Fibroblast of skin of right quadriceps (primary cell): ENCODE measurements around the gene BEST3.
"Not testable (repeated sequence)": the region's sequence is repeated elsewhere in the genome, so short reads cannot be mapped to it uniquely, and the experiment has no call there.

ENCODE experiments used
- DNase-seq: peaks from one replicate; pipeline ENCODE4 v3.0.0-alpha.2; 2013

Gene BEST3

GRCh38 chr12:69687390-69687789 lies 11.7 kb downstream of the BEST3 start:
- DNase-seq: no peak

DNA sequence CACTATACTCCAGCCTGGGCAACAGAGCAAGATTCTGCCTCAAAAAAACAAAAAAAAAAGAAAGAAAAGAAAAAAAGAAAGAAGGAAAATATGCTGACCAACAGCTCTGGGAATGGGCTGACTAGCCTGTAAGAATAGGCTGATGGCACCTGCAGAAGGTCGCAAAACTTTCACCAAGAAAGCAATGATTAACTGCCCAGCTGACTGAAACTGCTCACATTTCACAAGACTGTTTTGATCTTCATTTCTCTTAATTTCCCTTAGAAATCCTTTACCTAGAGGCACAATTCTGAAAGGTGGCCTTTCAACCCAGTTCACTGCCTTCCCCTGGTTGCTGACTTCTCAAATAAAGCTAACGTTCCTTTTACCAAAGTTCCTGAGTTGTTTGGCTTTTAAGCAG lies 12.4 kb downstream of the BEST3 start:
- no peak for DNase-seq

- DNase-seq: peak; percentile 62
These were observed 13.3 kb downstream of the BEST3 start for GRCh38 chr12:69685810-69686209.

DNA sequence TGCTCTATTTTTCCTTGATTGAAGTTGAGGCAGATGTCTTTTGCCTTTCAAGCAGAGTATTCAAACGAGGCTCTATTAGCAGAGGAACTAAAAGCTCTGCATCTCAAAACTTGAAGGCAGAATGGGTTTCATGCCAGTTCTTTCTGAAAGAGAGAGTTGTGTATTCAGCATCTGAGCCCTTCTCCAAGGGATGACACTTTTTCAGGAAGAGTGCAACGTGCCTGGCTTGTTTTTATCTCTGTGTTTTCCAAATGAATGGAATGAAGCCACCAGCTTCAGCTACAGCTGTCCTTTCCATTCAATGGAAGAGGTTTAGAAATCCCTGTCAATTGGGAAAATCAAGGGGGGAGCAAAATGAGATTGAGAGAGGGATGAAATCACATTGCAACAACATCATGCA lies 14.6 kb downstream of the BEST3 start:
- no peak for DNase-seq

DNA sequence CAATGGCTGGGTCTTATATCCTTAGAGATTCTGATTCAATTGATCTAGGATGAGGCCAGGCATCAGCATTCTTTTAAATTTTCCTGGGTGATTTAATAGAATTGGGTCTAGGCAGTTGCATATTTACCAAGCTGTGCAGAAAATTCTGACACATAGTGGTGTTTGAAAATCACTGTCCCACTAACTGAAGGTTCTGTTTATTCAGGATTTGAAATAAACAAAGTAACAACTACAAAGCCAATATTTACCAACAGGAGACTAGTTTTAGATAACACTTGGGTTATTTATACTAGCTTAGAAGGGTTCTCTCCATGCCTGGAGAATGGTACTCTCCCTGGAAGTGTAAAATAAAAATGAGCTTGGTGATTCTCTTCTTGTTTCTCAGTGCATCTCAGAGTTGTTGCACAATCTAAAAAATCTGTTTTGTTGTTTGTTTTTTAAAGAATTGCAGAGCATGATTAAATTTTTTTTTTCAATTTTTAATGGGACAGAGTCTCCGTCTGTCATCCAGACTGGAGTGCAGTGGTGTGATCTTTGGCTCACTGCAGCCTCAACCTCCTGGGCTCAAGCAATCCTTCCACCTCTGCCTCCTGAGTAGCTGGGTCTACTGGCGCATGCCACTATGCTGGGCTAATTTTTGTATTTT lies 16.9 kb downstream of the BEST3 start:
- no peak for DNase-seq

GRCh38 chr12:69679119-69679518 lies 20.0 kb downstream of the BEST3 start:
- DNase-seq: peak; percentile 57

- no peak for DNase-seq
These were observed 22.7 kb downstream of the BEST3 start for GRCh38 chr12:69676257-69677012.

DNA sequence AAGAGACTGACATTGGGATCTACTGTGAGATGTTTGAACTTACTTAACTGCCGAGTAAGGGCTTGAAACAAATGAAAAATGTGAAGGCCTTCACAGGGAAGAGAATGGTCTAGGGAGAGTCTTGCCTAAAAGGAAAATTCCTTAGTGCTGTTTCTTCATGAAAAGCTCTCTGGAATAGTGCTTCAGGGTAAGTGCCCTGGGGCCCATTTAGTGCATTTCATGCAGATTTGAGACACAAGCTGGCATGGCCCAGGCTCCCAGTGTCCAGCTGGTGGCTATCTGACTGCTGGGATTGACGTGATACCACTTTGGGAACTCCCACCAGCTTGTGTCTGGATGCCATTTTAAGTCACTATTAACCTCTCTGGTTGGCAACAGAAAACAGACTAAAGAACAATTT lies 26.9 kb downstream of the BEST3 start:
- no peak for DNase-seq

GRCh38 chr12:69671597-69671996 lies 27.5 kb downstream of the BEST3 start:
- no peak for DNase-seq

- no peak for DNase-seq
These were observed 32.3 kb downstream of the BEST3 start for GRCh38 chr12:69666798-69667197.

DNA sequence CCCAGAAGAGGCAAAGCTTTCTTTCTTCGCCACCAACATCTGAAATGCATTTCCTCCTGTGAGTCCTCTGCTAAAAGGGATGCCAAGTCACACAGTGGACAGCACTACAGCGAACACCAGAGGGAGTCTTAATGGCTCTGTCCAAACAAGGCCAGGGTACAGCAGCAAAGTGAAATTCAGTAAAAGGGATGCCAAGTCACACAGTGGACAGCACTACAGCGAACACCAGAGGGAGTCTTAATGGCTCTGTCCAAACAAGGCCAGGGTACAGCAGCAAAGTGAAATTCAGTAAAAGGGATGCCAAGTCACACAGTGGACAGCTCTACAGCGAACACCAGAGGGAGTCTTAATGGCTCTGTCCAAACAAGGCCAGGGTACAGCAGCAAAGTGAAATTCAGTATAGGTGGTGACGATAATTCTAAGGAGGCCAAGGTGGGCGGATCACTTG lies 34.1 kb downstream of the BEST3 start:
- not testable (repeated sequence) for DNase-seq

DNA sequence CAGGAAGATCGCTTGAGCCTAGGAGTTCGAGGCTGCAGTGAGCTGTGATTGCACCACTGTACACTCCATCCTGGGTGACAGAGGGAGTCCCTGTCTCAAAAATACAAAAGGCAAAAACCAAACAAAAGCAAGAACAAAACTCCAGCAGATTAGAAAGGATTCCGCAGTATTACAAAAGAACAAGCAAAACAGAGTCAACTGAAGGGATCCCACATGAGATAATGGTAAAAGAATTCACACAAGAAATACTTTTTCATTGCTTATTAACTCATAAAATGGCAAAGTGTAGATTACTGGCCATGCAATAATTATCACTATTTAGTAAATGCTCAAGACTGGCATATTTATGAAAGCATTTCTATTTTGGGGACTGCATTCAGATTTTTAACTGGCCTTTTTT lies 35.4 kb downstream of the BEST3 start:
- no peak for DNase-seq

DNA sequence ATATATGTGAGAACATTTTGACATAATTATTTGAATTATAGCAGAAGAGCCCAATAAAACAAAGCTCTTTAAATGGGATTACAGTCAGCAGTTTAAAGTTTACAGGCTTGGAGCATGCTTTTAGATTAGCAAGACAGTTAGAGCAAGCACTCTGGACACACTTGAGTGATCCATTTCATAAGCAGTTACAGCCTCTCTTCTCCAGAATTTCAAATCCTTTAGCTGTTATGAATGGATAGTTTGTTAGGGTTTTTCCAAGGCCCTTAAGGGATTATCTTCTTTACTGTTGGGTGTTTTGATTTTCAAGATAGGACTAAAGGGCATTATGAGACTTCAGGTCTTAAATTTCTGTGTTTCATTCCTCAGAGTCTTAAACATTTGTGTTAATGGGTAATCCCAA lies 36.3 kb downstream of the BEST3 start:
- DNase-seq: no peak

DNA sequence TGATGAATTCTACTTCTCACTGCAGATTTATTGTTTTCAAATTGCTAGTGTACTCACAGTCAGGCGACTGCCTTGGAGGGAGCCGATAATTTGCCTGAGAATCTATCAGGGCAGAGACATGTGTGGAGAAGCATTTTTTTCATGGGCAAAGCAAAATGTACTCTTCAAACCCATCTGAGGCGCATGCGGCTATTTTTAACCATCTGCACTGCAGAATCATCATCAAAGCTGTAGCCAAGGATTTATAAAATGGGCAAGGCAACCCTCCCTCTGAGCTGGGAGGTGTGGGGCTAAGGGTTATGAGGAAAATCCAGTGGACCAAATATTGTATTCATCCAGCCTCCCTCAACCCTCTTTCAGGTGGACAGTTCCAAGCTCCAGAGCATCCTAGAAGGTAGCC lies 37.7 kb downstream of the BEST3 start:
- no peak for DNase-seq

- no peak for DNase-seq
These were observed 38.8 kb downstream of the BEST3 start for GRCh38 chr12:69660164-69660863.

GRCh38 chr12:69658203-69658602 lies 40.9 kb downstream of the BEST3 start:
- no peak for DNase-seq

DNA sequence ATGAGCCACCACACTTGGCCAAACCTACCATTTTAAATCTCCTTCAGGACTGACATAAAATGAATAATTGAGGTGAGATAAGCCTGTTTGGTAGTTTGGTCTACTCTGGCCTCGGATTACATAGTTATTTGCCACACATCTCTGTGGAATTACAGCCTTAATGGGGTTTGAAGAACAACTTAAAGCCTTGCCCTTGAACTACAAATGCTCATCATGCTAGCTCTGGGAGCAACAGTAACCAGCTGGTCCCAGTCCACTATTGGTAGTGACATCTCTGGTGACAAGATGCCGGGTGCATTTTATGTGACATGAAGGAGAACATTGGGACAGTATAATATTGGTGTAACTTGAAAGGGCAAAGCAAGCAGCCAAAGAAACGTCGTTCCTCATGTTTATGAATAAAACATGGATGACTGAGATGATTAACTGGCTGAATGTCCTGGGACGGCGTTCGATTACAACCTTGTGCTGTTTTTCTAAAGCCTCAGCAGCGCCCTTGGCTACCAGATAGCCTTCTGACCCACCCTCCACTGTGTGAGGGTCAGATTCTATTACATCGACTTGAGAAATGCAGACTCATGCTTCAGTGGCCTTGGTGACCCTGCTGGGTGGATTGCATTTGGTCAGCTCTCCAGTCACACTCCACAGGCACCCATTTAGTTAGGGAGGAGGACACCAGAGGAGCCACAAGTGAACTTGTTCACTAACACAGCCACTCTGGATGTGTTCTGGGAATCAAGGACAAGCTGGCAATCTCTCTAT lies 41.5 kb downstream of the BEST3 start:
- DNase-seq: no peak

DNA sequence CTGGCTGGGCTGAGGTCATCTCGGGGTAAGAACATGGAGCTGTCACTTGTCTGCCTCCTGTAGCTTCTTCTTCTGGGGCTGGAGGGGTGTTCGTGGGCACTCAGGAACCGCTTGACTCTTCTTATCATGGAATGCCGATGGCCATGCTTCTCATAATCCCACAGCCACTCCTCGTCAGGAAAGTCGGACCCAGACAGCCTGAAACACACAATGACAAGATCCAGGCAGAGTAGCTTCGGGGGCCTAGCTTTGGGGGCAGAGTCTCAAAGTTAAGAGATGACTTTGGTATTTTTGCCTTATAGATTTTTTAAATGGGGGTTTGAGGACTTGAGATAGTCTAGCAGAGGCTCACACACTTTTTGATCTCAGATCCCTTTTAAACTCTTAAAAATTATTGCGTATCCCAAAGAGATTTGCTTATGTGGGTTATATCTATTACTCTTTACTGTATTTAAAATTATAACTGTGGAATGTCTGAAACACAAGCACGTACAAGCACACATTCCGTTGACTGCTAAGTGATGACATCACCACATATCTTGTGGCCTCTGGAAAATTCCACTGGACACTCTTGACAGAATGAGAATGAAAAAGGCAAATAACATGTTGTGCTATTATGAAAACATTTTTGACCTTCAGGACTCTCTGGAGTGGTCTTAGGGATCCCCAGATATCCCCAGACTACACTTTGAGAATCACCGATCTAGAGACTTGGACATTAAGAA lies 43.3 kb downstream of the BEST3 start:
- DNase-seq: peak; percentile 91

GRCh38 chr12:69653703-69654102 lies 45.4 kb downstream of the BEST3 start:
- peak; percentile 48 for DNase-seq

DNA sequence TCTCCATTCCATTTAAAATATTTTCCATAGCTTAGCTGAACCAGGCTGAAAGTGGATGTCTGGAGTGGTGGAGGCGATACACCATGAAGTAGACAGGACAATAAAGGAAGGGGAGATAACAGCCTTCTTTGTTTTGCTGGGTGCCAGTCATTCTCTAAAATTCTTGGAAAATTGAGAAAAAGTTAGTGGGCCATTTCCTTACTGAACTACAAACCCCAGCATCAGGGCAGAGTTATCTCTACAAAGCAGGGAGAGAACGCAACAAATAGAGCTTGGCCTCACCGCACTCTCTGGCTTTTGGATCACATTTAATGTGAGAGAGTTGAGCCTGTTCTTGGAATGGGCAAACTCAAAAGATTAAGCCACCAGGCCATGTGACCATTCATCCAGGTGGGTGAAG lies 47.2 kb downstream of the BEST3 start:
- DNase-seq: no peak

GRCh38 chr12:69649529-69649928 lies 49.6 kb downstream of the BEST3 start:
- no peak for DNase-seq

GRCh38 chr12:69648476-69648875 lies 50.6 kb downstream of the BEST3 start:
- peak; percentile 90 for DNase-seq

- DNase-seq: no peak
These were observed 51.9 kb downstream of the BEST3 start for GRCh38 chr12:69647178-69647577.
